8988T (cell line): ENCODE measurements around the gene POU4F2.

Experiments used
- DNase-seq: peaks from one replicate; pipeline ENCODE4 v3.0.0; 2011

The POU4F2 gene

GRCh38 chr4:146638786-146639505, at the start of gene POU4F2:
Gene POU4F2 (plus strand): TSS chr4:146638893. CDS start chr4:146639141, 248 bp downstream.
- DNase-seq = no peak

- DNase-seq = no peak
These were observed 47.9 kb upstream of the POU4F2 start for GRCh38 chr4:146590801-146591200.

- no peak for DNase-seq
These were observed 46.7 kb upstream of the POU4F2 start for GRCh38 chr4:146592019-146592418.

GRCh38 chr4:146632770-146633470, 5.8 kb upstream of the POU4F2 start:
- no peak for DNase-seq

GRCh38 chr4:146633471-146633800, 5.3 kb upstream of the POU4F2 start:
- no peak for DNase-seq

- no peak for DNase-seq
These were observed 3.9 kb upstream of the POU4F2 start for GRCh38 chr4:146634825-146635224.

- no peak for DNase-seq
These were observed 916 bp upstream of the POU4F2 start for GRCh38 chr4:146637621-146638332.

GRCh38 chr4:146638333-146638785, 334 bp upstream of the POU4F2 start:
- no peak for DNase-seq

GRCh38 chr4:146639506-146639932, 826 bp downstream of the POU4F2 start:
- no peak for DNase-seq

- DNase-seq = no peak
These were observed 1.4 kb downstream of the POU4F2 start for GRCh38 chr4:146640021-146640464.

- no peak for DNase-seq
These were observed 1.9 kb downstream of the POU4F2 start for GRCh38 chr4:146640465-146641061.

- no peak for DNase-seq
These were observed 3.1 kb downstream of the POU4F2 start for GRCh38 chr4:146641762-146642161.

- no peak for DNase-seq
These were observed 5.2 kb downstream of the POU4F2 start for GRCh38 chr4:146643812-146644401.

- no peak for DNase-seq
These were observed 7.2 kb downstream of the POU4F2 start for GRCh38 chr4:146645921-146646320.

GRCh38 chr4:146646593-146647325, 8.1 kb downstream of the POU4F2 start:
- no peak for DNase-seq

GRCh38 chr4:146647615-146648460, 9.1 kb downstream of the POU4F2 start:
- DNase-seq = no peak

- DNase-seq = no peak
These were observed 9.7 kb downstream of the POU4F2 start for GRCh38 chr4:146648461-146648783.

- DNase-seq = no peak
These were observed 10.5 kb downstream of the POU4F2 start for GRCh38 chr4:146649232-146649631.

GRCh38 chr4:146650034-146650433, 11.3 kb downstream of the POU4F2 start:
- DNase-seq = no peak

GRCh38 chr4:146654687-146655520, 16.2 kb downstream of the POU4F2 start:
- DNase-seq = no peak

GRCh38 chr4:146655521-146655856, 16.8 kb downstream of the POU4F2 start:
- DNase-seq = no peak
